GM21367 (cell line): Measurements from ENCODE around the gene UBAC2.

Source experiments
- ATAC-seq: cut with Tn5 transposase; IDR thresholded peaks from one replicate; pipeline ENCODE4 v1.9.1; 2021; ENCODE audit not compliant: unreplicated experiment

UBAC2 gene

DNA sequence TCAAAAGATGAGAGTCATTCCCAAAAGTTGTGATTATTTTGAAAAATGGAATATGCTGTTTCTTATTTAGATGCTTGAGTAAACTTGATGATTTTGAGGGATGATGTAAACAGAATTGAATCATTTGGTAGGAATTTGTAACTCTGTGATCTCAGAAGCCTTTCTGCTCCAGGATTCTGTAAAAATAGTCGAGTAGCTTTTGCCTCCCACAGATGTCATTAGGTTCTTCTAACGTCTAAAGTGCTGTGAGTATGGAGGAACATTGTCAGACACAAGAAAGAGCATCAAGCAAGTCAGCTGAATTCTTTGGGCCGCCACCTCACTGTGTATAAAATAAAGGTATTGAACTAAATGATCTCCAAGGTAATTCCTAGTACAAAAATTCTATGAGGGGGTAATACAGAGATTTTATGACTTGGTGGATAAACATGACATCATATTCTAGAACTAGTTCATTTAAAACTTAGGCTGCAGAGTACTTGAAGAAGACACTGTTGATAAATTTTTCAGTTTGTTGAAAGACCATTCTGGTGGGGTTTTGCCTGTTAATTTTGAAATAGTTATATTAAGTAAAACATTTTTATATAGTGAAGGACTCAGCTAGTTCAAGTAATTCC is 107.9 kb downstream of the UBAC2 start:
- no peak for ATAC-seq

DNA sequence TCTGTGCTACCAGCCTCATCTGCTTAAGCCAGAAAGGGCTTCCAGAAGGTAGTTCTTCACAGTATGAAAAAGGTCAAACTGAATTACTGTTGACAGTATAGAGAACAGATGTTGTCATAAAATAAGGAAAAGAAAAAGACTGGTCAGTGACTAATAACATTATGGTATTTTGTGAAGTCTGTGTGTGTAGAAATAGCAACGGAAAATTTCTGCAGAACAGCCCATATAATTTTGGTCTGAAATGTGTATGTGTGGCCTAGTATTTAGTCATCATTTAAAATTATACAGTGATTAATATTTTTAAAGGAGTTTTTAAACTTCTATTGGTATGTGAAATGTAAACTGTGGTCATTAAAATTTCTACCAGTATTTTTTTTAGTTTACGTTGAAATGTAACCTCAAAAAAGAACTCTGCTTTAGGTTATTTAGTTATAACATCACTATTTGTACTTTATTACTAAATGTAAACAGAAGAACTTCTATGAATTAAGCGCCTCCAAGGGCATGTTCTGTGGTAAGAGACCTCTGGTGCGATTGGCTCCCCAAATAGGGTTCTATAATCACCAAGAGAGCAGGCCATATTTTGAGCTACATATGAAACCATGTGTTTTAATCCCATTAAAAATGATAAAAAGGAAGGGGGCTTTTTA is 109.9 kb downstream of the UBAC2 start:
- ATAC-seq: no peak

DNA sequence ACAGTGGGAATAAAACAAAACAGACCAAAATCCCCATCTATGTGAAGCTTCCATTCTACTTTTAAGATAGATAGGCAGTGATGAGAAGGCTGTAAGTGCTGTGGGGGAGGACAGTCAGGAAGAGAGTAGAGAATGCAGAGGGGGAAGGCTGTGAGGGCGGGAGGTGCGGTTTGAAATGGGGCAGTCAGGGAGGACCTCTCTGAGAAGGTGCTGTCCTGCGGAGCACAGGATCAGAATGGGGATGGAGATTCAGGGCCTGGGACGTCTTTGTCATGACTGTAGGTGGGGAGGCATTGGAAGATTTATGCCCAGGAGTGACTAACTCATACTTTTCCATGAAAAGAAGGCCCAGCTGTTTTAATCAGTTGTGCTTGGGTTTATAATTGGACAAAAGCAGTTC is 110.5 kb downstream of the UBAC2 start:
- ATAC-seq: no peak

DNA sequence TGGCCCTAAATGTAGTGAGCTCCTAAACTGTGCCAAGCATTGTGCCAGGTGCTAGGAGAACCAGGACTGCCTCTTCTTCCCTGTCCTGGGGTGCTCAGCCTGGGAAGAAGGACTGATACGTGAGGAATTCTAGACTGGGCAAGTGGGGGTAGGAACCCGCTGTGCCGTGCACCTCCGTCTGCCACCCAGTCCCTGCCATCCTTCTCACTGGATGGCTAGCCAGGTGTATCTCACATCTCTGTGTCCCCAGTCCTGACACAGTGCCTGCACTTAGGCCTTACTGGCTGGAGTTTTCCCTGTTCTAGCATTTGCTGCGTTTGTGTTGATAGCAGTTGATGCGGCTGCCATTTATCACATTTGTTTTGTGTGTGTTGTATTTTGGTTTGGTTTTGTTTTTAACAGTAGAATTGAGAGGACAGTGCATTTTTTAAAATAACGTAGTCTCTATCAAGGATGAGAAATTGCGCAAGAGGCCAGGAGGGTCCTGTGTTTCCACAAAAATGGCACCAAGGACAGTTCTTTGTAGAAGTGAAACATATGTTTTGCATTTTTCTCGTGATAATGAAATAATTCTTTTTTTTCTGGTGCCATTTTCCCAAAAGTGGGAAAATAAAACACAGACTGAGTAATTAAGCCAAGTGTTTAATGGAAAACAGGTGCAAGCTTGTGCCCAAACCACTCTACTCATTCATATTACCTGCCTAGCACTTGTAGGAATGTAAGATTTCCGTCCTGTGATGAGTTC is 111.3 kb downstream of the UBAC2 start:
- ATAC-seq: no peak

DNA sequence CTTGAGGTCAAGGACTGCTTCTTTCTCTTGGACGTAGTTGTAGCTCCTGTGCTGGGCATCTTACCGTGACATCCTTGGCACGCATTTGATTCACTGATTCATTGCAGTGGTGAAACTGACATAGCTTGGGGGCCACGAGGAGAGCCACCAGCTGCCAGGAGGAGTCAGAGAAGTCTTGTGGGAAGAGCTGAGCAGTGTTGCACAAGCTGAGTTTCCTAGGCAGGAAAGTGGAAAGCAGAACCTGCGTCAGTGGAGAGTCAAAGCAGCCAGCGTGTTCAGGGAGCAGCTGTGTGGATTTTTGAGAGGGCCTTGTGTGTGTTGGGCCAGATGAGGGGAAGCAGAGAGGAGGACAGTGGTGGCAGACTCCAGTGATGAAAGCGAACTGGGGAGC is 111.8 kb downstream of the UBAC2 start:
- no peak for ATAC-seq

DNA sequence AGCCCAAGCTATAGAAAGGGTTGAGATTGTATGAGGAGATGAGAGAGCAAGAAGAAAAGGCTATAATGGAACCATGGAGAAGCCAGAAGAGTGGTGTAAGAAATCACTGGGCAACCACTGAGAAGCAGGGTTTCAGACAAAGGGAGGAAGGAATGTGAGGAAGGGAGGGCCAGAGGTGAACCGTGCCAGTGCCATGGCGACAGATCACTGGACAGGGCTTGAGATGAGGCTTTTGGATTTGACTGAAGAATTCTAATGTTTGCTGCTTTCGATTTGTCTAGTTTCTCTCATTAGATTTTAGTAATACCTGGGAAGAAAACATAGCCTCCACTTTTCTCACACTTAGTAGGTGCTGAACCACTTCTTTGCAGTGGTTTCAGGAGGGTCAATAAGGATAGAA is 112.8 kb downstream of the UBAC2 start:
- no peak for ATAC-seq

DNA sequence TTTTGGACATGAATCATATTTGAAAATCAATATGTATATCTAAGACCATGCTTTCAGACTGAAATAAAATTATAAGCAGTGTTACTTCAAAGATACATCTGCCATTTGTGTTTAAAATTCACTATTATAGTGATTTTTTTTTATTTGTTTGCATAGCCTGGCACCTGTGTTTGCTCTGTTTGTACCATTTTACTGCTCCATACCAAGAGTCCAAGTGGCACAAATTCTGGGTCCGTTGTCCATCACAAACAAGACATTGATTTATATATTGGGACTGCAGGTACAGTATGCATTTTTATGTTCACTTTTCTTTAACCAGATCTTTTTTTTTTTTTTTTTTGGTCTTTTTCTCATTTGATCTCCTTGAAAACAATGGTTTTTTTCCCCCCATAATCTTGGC is 113.3 kb downstream of the UBAC2 start:
- ATAC-seq: no peak

DNA sequence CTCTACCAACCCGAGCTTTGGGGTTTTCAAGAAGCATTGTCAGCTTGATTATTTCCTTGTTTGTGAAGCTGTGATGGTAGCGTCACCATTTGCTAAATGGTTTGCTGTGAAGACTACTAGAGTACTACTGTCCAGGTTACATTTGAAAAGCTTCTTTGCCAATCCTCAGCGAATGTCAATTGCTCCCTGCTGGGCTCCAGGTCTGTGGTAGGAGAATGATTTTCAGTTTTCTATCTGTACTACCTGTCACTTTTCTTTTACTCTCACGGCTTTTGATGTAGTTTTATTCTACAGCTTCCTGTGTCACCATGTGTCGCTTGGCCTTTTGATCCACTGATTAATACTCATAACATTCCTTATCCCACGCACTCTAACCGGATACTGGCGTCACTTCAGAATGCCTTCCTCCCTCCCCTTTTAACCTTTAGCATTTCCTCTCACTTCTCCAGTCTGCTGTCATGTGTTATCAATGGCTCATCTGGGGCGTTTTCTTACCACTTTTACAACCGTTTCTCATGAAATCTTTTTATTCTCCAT is 114.1 kb downstream of the UBAC2 start:
- no peak for ATAC-seq

DNA sequence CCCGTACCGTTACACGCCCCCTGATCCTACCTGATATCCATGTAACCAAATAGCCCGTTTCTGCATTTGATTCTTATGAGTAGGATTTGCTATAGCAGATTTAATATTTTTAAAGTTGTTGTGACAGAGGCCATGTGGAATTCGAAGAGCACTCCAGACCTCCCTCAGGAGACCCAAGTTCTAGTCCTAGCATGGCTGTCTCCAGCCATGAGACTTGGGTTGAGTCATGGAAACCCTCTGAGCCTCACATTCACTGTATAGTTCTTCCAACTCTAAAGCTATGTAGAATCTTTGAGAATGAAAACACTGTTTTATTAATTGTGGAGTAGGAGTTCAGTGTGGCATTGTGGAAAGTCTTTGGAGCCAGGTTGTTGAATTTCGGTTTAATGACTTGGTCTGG is 114.5 kb downstream of the UBAC2 start:
- no peak for ATAC-seq

DNA sequence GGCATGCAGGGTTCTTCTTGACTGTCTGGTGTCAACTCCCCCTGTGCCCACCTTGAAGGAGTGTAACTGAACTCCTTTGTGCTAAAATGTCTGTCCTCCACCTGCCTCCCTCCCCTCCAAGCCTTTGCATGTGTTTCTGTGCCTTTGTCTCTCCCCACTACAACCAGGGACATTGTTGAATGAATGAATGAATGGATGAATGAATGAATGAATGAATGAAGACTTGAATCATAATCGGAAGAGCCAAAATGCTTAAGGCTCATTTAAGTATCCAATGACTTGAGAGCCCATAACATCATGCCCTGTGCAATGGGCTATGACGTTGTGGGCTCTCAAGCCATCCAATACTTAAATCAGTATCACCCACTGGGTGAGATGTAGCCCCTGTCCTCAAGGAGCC is 115.6 kb downstream of the UBAC2 start:
- no peak for ATAC-seq

DNA sequence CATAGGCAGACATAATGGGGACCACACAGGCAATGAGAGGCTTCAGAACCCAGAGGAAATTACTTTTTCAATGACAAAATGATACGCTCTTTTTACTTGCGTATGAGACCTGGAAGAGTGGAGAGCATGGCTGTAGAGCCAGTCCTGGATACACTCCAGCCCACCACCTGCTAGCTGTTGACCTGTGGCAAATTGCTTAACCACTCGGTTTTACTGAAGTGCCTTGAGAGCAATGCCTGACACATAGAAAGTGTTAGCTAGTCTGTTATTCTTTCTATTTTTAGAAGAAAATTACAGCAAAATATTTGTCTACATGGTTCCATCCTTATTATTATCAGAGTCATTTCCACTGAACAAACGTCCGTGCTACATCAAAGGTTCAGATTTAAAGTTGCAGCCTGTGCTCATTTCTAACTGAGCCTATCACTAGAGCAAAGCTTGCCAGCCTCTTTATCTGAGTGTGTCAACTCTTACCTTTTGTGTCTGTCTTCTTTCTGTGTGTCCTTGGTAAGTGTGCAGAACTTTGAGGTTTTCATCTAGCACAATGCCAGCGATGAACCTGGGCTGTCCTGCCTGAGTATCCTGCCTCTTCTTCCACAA is 116.1 kb downstream of the UBAC2 start:
- no peak for ATAC-seq

DNA sequence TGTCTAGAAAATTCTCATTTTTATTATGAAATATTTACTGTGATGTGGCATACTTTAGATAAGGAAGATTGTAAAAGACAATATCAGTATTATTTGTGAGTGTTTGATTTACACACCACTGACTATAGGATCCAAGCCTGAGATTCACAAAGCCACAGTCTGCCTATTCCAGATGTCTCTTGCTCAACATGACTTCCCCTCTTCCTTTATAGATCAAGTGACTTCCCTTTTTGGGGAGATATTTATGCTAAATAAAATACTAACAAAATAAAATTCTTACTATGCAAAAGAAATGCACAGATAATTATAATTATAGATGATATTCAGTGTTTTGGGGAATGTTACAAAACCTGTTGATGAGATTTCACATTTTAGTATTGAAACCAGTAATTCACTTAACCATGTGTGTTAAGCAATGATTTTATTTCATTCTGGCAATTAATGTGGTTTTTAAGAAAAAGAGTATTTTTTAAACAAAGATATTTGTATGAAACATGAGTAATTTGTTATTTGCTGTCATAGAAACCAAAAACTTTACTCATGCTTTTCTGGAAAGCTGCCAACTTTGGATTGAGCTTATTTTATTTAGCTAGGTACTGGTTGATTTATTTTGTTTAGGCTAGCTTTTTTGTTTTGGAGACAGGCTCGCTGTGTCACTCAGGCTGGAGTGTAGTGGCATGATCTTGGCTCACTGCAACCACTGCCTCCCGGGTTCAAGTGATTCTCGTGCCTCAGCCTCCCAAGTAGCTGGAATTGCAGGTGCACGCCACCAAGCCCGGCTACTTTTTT is 120.2 kb downstream of the UBAC2 start:
- no peak for ATAC-seq

DNA sequence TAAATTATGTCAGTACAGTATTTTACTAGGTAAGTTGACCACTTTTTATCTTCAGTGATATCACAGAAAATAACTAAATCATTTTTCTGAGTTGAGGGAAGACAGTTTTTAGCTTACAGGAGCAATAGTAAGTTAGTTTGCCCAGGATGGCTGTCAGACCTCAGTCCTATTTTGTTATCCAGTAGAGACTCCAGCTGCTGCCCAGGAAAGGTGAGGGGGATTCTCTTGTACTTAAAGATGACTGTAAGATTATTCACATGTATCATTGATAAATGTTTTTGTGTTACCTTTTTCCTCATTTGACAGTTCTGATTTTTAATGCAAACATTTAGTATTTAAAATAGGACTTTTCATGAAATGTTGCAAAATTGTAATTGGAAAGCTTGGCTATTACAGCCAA is 121.1 kb downstream of the UBAC2 start:
- no peak for ATAC-seq

DNA sequence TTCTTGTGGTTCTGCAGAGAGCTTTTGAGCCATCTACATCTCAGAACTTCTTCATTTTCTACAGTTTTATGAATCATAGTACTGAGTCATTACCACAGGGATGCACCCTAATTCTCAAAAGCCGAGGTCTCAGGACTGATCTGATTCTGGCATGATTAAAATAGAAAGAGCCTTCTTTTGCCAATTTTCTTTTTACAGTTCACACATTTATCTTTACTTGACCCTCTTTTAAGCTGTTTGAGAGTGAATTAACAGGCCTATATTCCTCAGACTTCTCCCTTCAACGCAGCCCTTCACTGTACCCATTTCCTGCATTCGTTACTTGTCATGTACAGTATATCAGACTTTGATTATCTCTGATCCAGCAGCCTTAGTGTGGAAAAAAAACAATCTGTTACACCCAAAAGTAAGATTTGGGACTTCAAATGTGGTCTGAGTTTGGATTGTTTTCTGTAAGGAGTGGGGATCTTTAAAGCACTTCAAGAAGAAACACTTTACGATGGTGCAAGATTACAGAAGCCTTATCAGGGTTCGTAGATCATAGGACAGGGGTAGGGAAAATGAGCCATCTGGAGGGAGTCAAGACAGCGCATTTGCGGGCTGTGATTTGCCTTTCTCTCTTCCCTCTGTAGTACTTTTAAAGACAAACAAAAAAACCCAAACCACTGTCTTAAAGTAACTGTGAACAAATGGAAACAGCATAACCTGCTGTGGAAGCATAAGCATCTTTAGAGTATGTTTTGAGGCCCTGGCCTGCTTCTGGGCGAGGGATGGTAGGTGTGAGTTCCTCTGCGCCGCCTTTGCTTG is 121.8 kb downstream of the UBAC2 start:
- peak; percentile 70 for ATAC-seq

DNA sequence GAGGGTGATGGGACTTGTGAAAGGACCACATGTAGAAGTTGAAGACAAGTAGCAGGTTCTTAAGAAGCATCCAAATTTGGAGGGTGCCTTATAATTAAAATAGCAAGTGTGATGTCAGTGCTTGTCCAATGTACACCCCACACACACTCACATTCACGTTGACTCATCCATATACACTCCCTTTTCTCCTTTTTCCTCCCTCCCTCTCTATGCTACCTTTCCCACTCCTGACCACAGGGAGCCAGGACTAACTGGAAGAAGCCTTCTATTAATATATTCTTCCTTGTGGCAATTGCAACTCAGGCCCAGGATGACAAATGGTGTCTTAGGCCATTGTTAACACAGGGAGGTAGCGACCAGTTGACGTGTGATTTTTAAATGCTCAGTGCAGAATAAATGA is 122.8 kb downstream of the UBAC2 start:
- ATAC-seq: no peak

DNA sequence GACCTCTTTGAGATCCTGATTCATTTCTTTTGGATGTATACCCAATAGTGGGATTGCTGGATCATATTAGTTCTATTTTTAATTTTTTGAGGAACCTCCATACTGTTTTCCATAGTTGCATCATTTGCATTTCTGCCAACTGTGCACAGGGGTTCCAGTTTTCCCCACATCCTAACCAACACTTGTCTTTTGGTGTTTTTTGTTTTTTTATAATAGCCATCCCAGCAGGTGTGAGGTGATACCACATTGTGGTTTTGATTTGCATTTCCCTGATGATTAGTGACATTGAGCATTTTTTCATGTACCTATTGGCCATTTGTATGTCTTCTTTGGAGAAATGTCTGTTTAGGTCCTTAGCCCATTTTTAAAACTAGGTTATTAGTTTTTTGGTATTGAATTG is 125.4 kb downstream of the UBAC2 start:
- no peak for ATAC-seq

DNA sequence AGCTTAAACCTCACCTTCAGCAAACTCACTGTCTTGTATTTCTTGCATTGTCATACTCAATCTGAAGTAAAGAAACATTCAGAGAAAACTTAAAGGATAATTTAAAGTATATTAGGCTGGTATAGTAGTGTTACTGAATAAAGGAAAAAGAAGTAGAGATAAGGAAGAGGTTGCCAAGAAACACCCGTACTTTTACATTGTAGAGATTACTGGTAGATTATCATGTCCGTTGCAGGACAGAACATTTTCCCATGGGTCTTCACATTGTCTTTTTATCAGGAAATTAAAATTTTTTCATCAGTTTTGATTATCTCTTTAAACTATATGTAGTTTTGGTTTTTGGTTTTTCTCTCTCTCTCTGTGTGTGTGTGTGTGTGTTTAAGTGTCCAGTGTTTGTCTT is 126.5 kb downstream of the UBAC2 start:
- no peak for ATAC-seq

DNA sequence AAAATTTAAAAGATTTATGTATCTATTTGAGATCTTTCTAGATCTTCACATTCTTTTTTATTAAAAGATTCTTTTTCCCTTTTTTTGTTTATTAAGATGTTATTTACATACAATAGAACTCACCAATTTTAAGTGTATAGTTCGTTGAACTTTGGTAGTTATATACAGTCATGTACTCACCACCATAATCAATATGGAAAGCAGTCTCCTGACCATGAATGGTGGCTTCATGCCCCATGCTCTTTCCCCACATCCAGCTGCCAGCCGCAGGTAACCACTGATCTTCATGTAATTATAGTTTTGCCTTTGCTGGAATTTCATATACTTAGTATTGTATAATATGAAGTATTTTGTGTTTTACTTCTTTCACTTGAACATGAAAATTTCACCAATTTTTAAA is 127.1 kb downstream of the UBAC2 start:
- ATAC-seq: no peak

DNA sequence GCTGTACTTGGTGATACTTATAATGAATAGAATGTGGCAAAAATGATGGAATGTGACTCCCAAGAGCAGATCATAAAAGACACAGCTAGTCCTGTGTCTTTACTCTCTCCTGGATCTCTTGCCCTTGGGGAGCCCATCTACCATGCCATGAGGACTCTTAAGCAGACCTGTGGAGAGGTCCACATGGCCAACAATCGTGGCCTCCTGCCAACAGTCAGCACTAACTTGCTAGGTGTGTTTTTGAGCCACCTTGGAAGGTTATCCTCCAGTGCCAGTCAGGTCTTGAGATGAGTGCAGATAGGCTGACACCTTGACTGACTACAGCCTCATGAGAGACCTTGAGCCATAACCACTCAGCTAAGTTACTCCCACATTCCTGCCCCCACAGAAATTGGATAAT is 128.8 kb downstream of the UBAC2 start:
- no peak for ATAC-seq

DNA sequence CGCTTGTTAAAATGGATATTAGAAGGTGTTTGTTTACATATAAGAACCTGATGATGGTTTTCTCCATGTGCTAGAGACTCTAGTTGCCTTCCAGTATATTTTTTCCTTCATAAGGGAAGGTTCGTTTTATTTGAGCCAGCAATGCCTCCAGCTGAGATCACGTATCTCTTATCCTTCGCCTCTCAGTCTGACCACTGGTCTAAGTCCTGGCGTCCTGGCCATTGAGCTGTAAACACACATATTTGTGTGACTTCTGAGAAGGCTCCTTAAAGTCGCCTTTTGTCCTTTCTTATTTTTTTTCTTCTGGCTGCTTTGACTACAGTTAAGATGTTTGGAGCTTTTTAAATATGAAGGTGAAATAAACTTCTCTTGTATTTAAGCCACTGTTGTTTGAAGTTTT is 130.3 kb downstream of the UBAC2 start:
- ATAC-seq: no peak
